ENCODE measurements around the gene EPM2AIP1. TPM values are rescaled to one million over a fixed set of nuclear protein-coding genes. Genes with fewer than 3 reads are reported as not detected.

Gene EPM2AIP1
- total RNA-seq, 3 donors from 2014 or later (not counting 1 experiment from before 2014, with no cell fraction given), result 25.6 to 33.7 (median 32.5) TPM

- peaks cover 48% of the 10 kb centered on the region for H3K36me3 ChIP-seq (ENCODE audit: control insufficient read depth, insufficient read depth, low read length)
- no peak overlapping the region for H3K27ac Mint-ChIP-seq
- DNase-seq, result no peak
- no peaks in the 10 kb centered on the region for H3K9me3 ChIP-seq (ENCODE audit: control insufficient read depth, insufficient read depth, low read length)
- H3K36me3 Mint-ChIP-seq, result peaks cover 28% of the 10 kb centered on the region
- H3K4me1 Mint-ChIP-seq, result peaks cover 0 to 8% of the 10 kb centered on the region in 2 donors
- H3K27ac ChIP-seq (ENCODE audit: low read length), result no peak overlapping the region
- H3K9me3 Mint-ChIP-seq, result no peaks in the 10 kb centered on the region
- intact Hi-C loops (cut with micrococcal nuclease), result no loop called here
- 100% methylated on average over 1 of the region's 1 CpG for WGBS (ENCODE audit: insufficient coverage)
- ATAC-seq, result no peak
- H3K4me1 ChIP-seq (ENCODE audit: control insufficient read depth, insufficient read depth, low read length), result no peaks in the 10 kb centered on the region
- H3K4me3 Mint-ChIP-seq, result no peak overlapping the region
- H3K4me3 ChIP-seq (ENCODE audit: low read length), result no peak overlapping the region
- no peaks in the 10 kb centered on the region for H3K27me3 ChIP-seq (ENCODE audit: control insufficient read depth, insufficient read depth, low read length)
- no peaks in the 10 kb centered on the region for H3K27me3 Mint-ChIP-seq (ENCODE audit: low read depth in 2 of 2)
- TF ChIP-seq, protein P1, sequence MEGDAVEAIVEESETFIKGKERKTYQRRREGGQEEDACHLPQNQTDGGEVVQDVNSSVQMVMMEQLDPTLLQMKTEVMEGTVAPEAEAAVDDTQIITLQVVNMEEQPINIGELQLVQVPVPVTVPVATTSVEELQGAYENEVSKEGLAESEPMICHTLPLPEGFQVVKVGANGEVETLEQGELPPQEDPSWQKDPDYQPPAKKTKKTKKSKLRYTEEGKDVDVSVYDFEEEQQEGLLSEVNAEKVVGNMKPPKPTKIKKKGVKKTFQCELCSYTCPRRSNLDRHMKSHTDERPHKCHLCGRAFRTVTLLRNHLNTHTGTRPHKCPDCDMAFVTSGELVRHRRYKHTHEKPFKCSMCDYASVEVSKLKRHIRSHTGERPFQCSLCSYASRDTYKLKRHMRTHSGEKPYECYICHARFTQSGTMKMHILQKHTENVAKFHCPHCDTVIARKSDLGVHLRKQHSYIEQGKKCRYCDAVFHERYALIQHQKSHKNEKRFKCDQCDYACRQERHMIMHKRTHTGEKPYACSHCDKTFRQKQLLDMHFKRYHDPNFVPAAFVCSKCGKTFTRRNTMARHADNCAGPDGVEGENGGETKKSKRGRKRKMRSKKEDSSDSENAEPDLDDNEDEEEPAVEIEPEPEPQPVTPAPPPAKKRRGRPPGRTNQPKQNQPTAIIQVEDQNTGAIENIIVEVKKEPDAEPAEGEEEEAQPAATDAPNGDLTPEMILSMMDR (IDR thresholded peaks at IDR 0.05), result no peak
Measured at GRCh38 chr3:37039161-37039846, 46.4 kb upstream of the EPM2AIP1 start.

DNA sequence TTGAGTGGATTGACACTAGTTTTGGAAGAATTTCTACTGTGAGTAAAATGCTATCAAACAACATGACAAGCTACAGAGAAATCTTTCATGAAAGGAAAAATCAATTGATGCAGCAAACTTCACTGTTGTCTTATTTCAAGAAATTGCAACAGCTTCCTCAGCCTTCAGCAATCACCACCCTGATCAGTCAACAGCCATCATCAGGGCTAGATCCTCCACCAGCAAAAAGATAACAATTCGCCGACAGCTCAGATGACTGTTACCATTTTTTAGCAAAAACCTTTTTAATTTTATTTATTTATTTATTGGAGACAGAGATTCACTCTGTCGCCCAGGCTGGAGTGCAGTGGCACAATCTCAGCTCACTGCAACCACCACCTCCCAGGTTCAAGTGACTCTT lies 44.4 kb upstream of the EPM2AIP1 start:
- TF ChIP-seq, protein P1 (IDR thresholded peaks at IDR 0.05), result no peak
- H3K4me1 ChIP-seq (ENCODE audit: control insufficient read depth, insufficient read depth, low read length), result no peaks in the 10 kb centered on the region
- H3K4me3 Mint-ChIP-seq, result no peak overlapping the region
- no peaks in the 10 kb centered on the region for H3K9me3 ChIP-seq (ENCODE audit: control insufficient read depth, insufficient read depth, low read length)
- no peak overlapping the region for H3K27ac Mint-ChIP-seq
- no peaks in the 10 kb centered on the region for H3K27me3 Mint-ChIP-seq (ENCODE audit: low read depth in 2 of 2)
- H3K36me3 Mint-ChIP-seq, result peaks cover 33% of the 10 kb centered on the region
- no peak overlapping the region for H3K4me3 ChIP-seq (ENCODE audit: low read length)
- H3K9me3 Mint-ChIP-seq, result no peaks in the 10 kb centered on the region
- H3K27me3 ChIP-seq (ENCODE audit: control insufficient read depth, insufficient read depth, low read length), result no peaks in the 10 kb centered on the region
- no peak for DNase-seq
- intact Hi-C loops (cut with micrococcal nuclease), result no loop called here
- H3K4me1 Mint-ChIP-seq, result peaks cover 0 to 11% of the 10 kb centered on the region in 2 donors
- no peak overlapping the region for H3K27ac ChIP-seq (ENCODE audit: low read length)
- ATAC-seq, result no peak
- WGBS (ENCODE audit: insufficient coverage), result 100% methylated on average over 1 of the region's 3 CpGs
- peaks cover 58% of the 10 kb centered on the region for H3K36me3 ChIP-seq (ENCODE audit: control insufficient read depth, insufficient read depth, low read length)

GRCh38 chr3:37032961-37033360 lies 40.0 kb upstream of the EPM2AIP1 start:
- H3K4me1 ChIP-seq (ENCODE audit: control insufficient read depth, insufficient read depth, low read length), result no peaks in the 10 kb centered on the region
- WGBS (ENCODE audit: insufficient coverage), result 98% methylated on average over 10 of the region's 10 CpGs
- Mint-ChIP-seq H3K4me1 (peaks cover 0 to 9% of the 10 kb centered on the region in 2 donors), H3K27ac (no peak overlapping the region), H3K4me3 (no peak overlapping the region), H3K9me3 (no peaks in the 10 kb centered on the region), H3K36me3 (peaks cover 45% of the 10 kb centered on the region), H3K27me3 (ENCODE audit: low read depth in 2 of 2) (no peaks in the 10 kb centered on the region)
- H3K36me3 ChIP-seq (ENCODE audit: control insufficient read depth, insufficient read depth, low read length), result peaks cover 66% of the 10 kb centered on the region
- no peaks in the 10 kb centered on the region for H3K9me3 ChIP-seq (ENCODE audit: control insufficient read depth, insufficient read depth, low read length)
- ATAC-seq, result no peak
- intact Hi-C loops (cut with micrococcal nuclease), result no loop called here
- no peaks in the 10 kb centered on the region for H3K27me3 ChIP-seq (ENCODE audit: control insufficient read depth, insufficient read depth, low read length)
- TF ChIP-seq, protein P1 (IDR thresholded peaks at IDR 0.05), result no peak
- no peak overlapping the region for H3K4me3 ChIP-seq (ENCODE audit: low read length)
- H3K27ac ChIP-seq (ENCODE audit: low read length), result no peak overlapping the region
- no peak for DNase-seq

All from natural killer cell (primary cell).